GM21360 (cell line): Measurements from ENCODE around the gene STRN3.
"Not testable (repeated sequence)": the region's sequence is repeated elsewhere in the genome, so short reads cannot be mapped to it uniquely, and the experiment has no call there.

Experiments used
- ATAC-seq: cut with Tn5 transposase; IDR thresholded peaks from one replicate; pipeline ENCODE4 v1.9.1; 2021; ENCODE audit warnings: mild to moderate bottlenecking, moderate library complexity; ENCODE audit not compliant: unreplicated experiment

The STRN3 gene

DNA sequence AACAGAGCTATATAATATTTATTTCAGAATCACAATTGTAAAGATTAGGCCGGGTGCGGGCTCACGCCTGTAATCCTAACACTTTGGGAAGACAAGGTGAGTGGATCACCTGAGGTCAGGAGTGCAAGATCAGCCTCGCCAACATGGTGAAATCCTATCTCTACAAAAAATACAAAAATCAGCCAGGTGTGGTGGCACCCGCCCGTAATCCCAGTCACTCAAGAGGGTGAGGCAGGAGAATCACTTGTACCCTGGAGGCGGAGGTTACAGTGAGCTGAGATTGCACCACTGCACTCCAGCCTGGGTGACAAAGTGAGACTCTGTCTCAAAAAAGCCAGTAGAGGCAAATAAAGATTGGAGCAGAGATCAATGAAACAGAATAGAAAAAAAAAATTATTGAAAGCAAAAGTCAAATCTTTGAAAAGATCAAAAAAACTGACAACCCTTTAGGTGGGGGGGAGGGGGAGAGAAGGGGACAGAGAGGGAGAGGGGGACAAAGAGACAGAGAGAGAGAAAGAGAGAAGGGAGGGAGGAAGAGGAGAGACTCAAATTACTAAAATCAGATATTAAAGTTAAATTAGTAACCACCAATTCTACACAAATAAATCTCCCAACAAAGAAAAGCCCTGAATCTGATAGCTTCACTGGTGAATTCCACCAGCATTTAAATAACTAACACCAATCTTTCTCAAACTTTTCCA lies 53.1 kb downstream of the STRN3 start:
- no peak for ATAC-seq

DNA sequence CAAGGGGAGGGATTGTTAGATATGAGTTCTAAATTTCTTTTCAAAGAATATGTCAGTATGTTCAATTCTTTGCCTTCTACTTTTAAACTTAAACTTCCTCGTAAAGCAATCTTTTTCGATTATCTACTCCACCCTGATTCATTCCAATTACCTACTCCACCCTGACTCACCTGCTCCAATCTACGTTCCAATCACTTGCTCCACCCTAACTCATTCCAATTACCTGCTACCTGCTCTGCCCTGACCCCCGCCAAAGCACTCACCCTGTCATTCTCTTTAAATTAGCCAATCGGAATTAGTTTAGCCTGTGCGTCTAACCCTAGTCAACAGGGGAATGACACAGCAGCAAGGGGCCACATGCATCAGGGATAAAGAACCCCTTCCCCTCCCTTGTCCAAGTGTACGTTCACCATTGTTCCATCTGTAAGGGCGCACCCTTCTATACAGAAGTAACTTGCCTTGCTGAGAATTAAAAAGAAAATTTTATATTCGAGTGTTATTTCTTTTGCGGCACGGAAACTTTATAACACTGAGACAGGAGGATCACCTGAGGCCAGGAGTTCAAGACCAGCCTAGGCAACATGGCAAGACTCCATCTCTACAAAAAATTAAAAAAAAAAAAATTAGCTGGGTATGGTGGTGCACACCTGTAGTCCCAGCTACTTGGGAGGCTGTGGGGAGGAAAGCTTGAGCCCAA lies 54.0 kb downstream of the STRN3 start:
- not testable (repeated sequence) for ATAC-seq

DNA sequence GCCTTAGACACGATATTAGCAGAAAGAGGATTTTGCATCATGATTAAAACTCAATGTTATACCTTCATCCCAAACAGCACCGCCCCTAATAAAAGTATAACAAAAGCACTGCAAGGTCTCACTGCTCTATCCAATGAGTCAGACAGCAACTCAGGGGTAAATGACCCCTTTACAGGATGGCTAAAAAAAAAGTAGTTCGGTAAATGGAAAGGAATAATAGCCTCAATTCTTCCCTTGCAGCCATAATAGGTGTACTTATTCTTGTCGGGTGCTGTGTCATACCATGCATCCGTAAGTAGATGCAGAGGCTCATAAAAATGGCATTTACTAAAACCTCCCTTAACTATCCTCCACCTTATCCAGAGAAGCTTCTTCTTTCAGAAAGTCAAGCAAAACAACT lies 54.6 kb downstream of the STRN3 start:
- no peak for ATAC-seq

DNA sequence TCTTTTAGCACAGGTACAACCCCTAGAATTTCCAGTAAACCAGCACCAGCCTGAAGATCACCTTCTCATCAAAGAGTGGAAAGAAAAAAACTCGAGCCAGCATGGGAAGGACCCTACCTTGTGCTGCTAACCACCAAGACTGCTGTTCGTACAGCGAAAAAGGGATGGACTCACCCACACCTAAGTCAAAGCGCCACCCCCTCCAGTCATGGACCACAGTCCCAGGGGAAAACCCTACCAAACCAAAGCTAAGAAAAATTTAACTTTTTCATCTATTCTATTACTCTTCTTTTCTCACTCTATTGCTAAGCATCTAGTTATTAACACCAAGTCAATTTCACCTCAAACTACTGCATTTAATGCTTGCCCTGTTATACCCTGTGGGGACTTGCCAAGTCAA lies 56.4 kb downstream of the STRN3 start:
- not testable (repeated sequence) for ATAC-seq

DNA sequence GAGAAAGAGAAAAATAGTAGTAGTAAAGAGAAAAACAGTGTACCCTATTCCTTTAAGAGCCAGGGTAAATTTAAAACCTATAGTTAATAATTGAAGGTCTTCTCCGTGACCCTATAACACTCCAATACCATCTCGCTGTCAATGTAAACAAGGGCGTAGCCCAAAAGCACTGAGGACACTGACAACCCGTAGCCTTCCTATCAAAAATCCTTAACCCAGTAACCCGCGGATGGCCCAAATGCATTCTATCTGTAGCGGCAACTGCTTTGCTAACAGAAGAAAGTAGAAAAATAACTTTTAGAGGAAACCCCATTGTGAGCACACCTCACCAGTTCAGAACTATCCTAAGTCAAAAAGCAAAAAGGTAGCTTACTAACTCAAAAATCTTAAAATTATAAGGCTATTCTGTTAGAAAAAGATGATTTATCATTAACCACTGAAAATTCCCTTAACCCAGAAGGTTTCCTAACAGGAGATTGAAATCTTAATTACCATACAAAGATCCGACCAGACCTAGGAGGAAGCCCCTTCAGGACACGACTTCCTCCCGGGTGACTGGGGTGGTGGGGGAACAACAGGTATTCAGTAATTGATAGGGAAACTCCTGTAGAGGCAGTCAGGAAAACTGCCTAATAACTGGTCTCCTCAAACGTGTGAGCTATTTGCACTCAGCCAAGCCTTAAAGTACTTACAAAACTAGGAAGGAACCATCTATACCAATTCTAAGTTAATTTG lies 58.6 kb downstream of the STRN3 start:
- not testable (repeated sequence) for ATAC-seq

DNA sequence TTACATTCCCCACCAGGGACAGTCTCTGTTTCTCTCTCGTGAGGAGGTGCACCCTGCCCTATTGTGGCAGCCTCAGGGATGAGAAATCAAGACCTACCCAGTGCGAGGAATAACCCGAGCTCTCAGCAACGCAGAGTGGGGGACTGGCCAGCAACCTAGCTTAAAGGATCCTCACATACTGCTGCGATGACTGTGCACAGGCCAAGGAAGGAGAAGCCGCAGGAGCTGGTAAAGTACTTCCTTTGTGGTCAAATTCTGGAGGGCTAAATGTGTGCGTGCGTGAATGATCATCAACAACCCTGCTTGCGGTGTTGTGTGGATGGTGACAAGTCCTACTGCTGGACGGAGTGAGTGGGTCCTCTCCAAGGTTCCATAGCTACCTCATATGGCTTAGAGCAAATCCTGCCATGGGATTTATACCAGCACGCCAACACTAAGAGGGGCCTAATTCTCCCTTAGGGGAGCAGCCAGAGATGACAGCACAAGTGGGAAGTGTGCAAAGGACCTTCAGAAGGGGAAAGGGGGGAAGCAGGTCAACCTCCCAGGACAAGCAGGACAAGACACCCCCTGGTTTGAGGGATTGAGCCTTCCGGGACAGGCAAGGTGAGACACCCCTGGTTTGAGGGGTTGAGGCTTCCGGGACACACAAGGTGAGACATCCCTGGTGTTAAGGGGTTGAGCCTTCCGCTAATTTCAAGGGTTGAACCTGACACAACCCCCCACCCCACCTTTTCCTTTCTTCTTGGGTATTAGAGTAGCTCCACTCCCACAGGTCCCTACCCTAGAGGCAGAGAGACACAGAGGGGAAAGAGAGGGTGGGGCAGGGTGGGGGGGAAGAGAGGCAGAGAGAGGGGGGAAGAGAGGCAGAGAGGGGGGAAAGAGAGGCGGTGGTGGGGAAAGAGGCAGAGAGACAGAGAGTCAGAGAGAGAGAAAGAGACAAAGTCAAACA lies 59.5 kb downstream of the STRN3 start:
- no peak for ATAC-seq

DNA sequence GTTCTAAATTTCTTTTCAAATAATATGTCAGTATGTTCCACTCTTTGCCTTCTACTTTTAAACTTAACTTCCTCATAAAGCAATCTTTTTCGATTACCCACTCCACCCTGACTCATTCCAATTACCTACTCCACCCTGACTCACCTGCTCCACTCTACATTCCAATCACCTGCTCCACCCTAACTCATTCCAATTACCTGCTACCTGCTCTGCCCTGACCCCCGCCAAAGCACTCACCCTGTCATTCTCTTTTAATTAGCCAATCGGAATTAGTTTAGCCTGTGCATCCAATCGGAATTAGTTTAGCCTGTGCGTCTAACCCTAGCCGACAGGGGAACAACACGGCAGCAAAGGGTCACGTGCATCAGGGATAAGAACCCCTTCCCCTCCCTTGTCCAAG lies 60.3 kb downstream of the STRN3 start:
- not testable (repeated sequence) for ATAC-seq

DNA sequence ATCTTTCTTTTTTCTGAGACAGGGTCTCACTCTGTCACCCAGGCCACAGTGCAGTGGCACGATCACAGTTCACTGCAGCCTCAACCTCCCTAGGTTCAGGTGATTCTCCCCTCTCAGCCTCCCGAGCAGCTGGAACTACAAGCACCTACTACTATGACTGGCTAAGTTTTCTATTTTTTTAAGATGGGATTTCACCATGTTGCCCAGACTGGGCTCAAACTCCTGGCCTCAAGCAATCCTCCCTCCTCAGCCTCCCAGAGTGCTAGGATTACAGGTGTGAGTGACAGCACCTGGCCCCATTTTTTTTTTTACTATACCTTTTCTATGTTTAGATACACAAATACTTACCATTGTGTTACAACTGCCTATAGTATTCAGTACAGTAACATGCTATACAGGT lies 63.6 kb downstream of the STRN3 start:
- ATAC-seq: not testable (repeated sequence)

DNA sequence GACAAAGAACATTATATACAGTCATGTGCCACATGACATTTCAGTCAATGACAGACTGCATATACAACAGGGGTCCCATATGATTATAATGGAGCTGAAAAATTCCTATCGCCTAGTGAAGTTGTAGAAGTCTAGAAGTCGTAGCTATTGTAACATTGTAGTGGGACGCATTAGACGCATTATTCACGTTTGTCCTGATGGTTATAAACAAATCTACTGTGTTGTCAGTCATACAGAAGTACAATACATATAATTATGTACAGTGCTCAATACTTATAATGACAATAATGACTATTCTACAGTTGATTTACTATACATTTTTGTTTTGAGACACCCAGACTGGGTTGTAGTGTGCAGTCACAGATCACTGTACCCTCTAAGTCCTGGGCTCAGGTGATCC lies 64.8 kb downstream of the STRN3 start:
- no peak for ATAC-seq

DNA sequence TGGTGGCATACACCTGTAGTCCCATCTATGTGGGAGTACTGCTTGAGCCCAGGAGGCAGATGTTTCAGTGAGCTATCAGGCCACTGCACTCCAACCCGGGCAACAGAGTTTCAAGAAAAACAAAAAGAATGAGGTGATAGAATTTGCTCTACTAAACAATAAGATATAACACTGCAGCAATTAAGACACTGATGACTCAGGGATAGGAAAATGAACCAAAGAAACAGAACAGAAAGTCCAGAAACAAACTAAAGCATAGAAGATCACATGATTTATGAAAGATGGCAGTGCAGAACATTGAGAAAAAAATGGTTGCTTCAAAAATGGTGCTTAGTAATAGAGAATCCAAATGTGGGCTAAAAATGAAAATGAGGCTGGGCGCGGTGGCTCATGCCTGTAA lies 66.0 kb downstream of the STRN3 start:
- no peak for ATAC-seq

DNA sequence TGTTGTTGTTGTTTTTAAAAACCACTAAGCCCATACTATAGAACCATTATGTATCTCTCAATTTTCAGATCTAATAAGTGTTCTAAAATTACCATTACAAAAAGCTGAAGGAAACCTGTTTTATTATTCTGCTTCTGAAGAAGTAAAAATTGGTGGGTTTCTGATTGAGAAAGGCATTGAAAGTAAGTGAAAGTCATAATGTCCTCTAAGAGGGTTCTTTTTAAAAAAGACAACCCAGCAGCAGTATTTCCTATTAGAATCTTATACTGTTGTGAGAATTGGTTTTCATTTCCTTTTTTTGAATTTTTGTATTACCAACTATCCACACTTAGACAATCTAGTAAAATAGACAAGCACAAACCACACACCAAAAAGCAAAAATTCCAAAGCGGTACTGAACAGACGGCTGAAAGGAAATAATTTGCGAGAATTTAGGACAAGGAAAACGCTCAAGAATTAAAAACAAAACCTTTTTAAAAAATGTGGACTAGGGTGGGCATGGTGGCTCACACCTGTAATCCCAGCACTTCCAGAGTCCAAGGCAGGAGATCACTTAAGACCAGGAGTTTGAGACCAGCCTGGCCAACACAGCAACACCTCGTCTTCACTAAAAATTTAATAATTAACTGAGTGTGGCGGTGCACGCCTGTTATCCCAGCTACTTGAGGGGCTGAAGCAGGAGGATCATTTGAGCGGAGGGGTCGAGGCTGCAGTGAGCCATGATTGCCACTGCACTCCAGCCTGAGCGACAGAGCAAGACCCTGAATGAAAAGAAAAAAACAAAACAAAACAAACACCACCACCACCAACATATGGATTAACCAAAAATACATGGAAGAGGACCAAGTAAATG lies 67.4 kb downstream of the STRN3 start:
- ATAC-seq: no peak

DNA sequence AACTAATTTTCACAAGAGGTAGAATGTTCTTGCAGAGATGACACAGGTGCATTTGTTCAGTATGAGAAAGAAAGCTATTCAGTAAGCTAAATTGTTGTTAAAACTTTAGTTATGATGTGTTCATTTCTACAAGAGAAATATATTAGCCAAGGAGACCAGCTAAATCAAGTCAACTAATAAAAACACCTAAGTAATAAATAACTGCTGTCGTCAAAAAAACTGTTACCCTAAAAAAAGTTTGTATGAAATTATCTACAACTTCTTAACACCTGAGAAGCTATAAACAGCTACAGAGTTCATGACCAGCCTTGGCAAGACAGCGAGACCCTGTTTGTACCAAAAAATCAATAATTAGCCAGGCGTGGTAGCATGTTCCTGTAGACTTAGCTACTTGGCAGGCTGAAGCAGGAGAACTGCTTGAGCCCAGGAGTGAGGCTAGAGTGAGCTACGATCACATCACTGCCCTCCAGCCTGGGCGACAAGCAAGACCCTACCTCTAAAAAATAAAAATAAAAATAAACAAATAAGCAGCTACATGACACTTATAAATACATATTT lies 68.3 kb downstream of the STRN3 start:
- ATAC-seq: no peak

DNA sequence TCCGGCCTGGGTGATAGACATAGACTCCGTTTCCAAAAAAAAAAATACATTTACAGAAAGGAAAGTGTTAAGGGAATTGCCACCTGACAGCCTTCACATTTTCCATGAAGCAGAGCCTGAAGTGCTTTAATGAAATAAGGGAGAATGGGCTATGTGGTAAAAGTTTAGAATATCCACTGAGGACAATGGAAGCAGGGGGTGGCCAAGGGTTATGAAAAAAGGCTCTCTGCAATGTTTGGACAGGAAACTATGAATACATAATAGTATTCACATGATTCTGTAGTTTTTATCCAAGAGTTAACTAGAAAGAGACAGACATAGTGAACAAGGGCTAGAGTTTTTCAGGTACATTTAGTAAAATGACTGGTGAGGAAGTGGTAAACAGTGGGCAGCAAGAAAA lies 76.5 kb downstream of the STRN3 start:
- no peak for ATAC-seq

DNA sequence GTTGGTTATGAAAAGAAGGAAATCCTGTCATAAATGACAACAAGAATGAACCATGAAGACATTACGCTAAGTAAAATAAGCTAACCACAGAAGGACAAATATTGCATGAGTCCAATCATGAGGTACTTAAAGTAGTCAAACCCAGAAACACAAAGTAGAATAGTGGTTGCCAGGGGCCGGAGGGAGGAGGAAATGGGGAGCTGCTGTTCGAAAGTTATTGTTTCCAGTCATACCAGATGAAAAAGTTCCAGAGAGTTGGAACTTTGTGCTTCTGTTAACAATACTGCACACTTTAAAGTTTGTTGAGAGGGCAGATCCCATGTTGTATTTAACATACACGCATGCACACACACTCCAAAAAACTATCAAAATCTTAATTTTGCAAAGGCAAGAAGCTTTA lies 82.5 kb downstream of the STRN3 start:
- no peak for ATAC-seq

DNA sequence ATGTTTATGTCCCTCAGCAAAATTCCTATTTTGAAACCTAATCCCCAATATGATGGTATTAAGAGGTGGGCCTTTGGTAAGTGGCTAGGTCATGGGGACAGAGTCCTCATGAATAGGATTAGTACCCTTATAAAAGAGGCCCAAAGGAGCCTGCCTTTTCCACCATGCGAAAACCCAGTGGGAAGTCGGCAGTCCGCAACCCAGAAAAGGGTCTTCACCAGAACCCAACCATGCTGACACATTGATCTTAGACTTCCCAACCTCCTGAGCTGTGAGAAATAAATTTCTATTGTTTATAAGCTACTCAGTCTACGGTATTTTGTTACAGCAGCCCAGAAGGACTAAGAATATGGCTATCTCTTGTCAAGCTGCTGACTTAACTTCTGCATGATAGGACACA lies 85.3 kb downstream of the STRN3 start:
- no peak for ATAC-seq

DNA sequence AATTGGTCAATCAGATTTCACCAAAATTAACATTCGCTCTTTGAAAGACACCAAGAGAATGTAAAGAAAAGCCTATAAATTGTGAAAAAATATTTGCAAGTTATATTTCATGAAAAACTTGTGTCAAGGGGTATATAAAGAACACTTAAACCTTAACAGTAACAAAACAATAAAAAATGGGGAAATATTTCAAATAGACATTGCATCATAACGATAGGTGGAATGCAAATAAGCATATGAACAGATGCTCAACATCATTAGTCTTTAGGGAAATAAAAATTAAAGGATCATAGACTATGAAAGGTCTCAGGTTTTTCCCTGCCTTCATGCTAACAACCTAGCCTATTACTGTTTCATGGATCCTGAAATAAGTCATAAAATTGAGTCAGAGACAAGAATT lies 87.6 kb downstream of the STRN3 start:
- no peak for ATAC-seq

DNA sequence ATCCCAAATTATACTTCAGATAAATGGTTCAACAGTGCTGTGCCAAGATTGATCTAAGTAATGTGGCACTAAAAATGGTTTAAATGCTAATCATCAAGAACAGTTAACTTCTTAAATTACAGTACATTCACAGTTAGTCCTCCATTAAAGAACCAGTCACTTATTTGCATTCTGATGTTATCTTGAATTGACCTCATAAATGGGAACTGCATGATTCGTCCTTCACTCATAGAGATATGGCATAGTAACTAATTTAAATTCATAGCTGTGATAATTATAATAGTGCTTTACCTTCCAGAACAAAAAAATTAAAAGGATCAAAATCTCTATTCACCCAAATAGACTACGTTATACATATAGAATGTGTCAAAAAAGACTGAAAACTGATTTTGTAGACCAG lies 90.7 kb downstream of the STRN3 start:
- no peak for ATAC-seq

DNA sequence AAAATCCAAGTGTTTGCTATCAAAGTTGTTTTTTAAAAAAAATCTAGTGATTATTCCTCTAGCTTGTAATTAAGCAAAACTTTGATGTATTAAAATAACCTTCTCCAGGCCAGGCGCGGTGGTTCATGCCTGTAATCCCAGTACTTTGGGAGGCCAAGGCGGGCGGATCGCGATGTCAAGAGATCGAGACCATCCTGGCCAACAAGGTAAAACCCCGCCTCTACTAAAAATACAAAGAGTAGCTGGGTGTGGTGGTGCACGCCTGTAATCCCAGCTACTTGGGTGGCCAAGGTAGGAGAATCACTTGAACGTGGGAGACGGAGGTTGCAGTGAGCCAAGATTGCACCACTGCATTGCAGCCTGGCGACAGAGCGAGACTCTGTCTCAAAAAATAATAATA lies 92.2 kb downstream of the STRN3 start:
- not testable (repeated sequence) for ATAC-seq

DNA sequence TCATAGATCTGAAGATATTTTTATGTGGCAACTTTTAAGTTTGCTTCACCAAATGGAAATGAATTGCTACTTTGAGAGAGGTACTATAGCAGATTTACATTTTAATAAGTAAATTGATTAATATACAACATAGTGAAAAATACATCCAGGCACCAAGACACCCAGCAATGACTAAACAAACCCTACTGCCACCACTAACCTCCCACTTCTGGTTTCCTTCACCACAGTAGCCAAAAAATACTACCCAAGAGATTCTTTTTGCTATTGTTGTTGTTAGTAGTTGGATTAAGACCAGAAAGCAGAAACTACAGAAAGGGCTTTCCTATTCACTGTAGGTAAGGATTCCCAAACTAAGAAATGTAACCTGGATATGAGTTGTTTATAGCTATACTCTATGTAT lies 97.7 kb downstream of the STRN3 start:
- ATAC-seq: no peak

DNA sequence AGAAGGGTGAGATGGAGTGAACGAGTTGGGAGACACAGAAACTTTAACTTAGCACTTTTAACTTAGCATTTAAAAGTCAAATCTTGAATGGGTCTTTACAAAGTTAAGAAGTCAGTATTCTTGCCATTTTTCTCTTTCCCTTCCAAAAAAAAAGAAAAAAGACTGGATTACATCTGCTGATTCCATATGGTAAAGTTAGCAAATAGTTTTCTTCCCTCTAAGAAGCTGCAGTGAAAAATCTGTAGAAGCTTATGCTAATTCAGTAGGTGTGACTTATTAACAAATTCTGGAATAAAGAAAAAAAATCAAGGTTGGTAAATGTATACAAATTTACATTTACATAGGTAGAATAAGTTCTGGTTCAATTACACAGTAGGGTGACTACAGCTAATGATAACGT lies 100.9 kb downstream of the STRN3 start:
- ATAC-seq: no peak
